Measurements from ENCODE around the gene PLS3.

PLS3 gene

DNA sequence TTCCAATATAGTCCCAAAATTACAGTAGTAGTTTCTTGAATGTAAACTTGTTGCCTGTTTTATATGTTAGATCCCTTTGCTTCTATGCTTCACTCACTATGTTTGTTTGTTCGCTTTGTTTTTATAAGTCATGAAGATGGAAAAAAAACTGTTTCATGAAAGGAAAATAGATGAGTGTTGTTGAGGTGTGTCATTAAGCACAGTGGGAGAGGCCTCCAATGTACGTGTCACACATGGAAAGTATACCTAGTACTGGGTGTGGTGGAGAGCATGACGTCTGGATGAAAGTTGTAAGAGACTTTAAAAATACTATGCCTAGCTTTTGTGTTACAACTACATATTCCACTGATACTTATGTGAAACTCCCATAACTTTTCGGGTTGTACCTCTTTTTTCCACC is 28.4 kb downstream of the PLS3 start:
- no peak overlapping the region for H3K4me3 ChIP-seq (ENCODE audit: control insufficient read depth, low read depth, low read length)
- TF ChIP-seq, protein P1, sequence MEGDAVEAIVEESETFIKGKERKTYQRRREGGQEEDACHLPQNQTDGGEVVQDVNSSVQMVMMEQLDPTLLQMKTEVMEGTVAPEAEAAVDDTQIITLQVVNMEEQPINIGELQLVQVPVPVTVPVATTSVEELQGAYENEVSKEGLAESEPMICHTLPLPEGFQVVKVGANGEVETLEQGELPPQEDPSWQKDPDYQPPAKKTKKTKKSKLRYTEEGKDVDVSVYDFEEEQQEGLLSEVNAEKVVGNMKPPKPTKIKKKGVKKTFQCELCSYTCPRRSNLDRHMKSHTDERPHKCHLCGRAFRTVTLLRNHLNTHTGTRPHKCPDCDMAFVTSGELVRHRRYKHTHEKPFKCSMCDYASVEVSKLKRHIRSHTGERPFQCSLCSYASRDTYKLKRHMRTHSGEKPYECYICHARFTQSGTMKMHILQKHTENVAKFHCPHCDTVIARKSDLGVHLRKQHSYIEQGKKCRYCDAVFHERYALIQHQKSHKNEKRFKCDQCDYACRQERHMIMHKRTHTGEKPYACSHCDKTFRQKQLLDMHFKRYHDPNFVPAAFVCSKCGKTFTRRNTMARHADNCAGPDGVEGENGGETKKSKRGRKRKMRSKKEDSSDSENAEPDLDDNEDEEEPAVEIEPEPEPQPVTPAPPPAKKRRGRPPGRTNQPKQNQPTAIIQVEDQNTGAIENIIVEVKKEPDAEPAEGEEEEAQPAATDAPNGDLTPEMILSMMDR (conservative IDR thresholded peaks at IDR 0.05; ENCODE audit: control insufficient read depth, insufficient read depth, low read depth, low read length) = no peak
- no peak for DNase-seq (ENCODE audit: low read depth)

DNA sequence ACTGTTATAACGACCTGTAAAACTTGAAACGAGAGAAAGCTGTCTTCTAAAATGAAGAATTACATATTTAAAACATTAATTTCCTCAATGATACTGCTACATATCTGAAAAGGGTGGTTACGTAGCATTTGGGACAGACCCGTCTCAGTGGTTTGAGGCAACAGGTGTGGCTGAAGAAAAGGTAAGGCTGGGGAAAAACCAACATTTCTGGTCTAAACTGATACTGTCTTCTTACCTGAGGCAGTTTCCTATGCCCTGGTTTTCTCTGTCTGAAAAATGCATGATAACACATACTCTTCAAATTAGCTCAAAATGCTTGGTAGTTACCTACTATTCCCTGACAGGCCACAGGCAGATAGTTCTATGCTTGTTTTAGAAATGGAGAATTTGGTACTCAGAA is 30.4 kb downstream of the PLS3 start:
- no peak overlapping the region for H3K4me3 ChIP-seq (ENCODE audit: control insufficient read depth, low read depth, low read length)
- DNase-seq (ENCODE audit: low read depth) = no peak
- TF ChIP-seq, protein P1 (conservative IDR thresholded peaks at IDR 0.05; ENCODE audit: control insufficient read depth, insufficient read depth, low read depth, low read length) = no peak

DNA sequence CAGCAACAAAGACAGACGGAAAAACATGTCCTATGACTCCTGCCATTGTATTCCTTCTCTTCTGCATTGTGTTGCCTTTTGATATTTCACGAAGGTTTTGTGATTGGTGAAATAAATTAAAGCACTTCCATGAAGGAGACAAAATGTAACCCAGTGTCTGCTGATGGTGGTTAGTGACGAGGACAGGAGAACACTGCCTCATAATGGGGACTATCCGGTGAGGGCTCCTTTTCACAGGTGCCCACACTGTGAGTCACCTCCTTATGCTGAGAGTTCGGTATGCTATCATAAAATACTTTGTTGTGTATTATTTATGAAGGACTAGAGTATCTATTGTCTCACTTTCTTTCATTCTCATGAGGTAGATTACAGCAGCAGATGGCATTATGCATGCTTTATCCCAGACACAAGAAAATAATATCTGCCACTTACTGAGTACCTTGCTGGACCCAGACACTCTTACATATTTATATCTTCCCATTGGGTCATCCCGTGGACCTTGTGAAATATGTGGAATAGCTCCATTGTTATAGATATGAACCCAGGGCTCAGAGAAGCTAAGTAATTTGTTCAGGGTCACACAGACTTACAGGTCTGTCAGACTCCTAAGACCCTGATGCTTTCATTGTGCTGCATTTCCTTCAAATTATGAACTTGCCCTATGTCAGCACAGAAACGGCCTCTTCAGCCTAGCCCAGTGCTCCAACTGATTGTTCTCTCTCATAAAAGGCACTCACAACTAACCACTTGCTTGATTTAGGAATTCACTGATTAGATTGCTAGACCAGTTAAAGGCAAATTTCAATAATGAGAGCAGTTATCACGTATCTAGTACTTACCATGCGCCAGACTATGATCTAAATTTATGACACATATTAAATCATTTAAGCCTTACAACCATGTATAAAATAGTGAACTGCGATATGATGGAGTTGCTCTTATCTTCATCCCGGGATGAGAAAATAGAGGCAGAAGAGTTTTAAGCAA is 31.2 kb downstream of the PLS3 start:
- TF ChIP-seq, protein P1 (conservative IDR thresholded peaks at IDR 0.05; ENCODE audit: control insufficient read depth, insufficient read depth, low read depth, low read length) = no peak
- H3K4me3 ChIP-seq (ENCODE audit: control insufficient read depth, low read depth, low read length) = no peak overlapping the region
- DNase-seq (ENCODE audit: low read depth) = no peak

DNA sequence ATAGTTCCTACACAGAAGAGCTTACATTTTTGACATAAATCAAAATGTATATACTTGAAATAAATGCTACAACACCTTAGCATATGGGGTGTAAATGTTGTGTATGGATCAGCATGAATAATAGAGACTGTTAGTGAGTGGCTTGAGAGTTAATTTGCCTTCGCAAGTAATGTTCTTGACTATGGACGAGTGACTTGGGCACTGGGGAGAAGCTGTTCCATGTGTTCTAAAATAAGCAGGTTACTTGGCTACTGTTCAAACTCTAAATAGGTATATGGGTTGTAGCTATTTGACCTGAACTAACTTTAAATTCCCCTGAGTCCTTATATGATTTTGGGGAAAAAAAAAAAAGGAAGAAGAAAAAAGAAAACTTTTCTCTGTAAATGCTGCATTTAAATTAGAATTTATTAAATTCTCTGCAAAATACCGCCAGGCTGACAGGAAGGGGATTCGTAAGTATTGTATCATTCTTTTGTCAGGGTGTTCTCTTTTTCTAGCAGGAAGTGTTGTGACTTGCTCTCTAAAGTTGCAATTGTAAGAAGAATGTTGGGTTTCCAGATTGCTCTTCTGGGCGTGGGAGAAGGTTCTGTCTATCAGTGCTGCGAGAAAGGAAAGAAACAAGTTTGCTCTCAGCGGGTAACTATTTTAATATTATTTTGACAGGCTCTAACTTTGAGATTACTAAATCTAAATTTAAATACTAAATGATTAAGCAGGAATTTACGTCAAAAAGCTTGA is 32.2 kb downstream of the PLS3 start:
- peak overlapping the region; percentile 39 for H3K4me3 ChIP-seq (ENCODE audit: control insufficient read depth, low read depth, low read length)
- TF ChIP-seq, protein P1 (conservative IDR thresholded peaks at IDR 0.05; ENCODE audit: control insufficient read depth, insufficient read depth, low read depth, low read length) = no peak
- DNase-seq (ENCODE audit: low read depth) = peak; percentile 54

DNA sequence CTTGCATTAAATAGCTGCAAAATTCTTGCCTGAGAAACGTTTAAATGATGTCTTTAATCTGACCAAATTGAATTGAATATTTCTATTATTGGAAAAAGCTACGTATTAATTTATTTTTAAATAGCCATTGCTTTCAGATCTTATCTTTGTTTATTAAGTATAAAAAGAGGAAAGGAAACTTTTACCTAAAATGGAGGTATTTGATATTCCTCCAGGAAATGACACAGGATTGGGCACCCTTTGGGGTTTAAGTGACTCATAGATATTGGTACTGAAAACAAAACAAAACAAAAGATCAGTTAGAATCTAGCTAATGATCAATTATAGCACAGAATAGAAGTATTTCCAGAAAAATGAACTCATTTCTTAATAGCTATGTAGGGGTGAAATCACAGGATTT is 34.1 kb downstream of the PLS3 start:
- DNase-seq (ENCODE audit: low read depth) = no peak
- peak overlapping the region; percentile 30 for H3K4me3 ChIP-seq (ENCODE audit: control insufficient read depth, low read depth, low read length)
- TF ChIP-seq, protein P1 (conservative IDR thresholded peaks at IDR 0.05; ENCODE audit: control insufficient read depth, insufficient read depth, low read depth, low read length) = no peak

DNA sequence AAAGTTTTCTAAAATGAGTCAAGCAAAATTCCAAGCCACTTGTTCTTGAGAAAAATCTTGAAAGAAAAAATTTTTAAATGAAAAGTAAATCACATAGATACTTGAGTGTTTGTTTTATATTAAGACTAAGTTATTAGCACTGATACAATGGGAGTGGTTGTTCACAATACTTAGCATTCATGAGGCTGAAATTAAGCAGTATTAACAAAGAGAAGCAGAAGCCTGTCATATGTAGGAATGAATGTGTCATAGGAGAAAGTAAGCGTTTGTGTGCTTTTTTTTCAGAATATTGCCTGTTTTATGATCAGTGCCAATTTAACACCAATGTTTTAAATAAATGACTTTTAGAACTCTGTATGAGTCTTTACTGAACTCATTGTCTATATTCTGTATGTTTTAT is 37.6 kb downstream of the PLS3 start:
- TF ChIP-seq, protein P1 (conservative IDR thresholded peaks at IDR 0.05; ENCODE audit: control insufficient read depth, insufficient read depth, low read depth, low read length) = no peak
- H3K4me3 ChIP-seq (ENCODE audit: control insufficient read depth, low read depth, low read length) = no peak overlapping the region
- no peak for DNase-seq (ENCODE audit: low read depth)

All from fibroblast of mammary gland (primary cell).